GM12875 (cell line): ENCODE measurements around the gene ENPEP.
"Not testable (repeated sequence)": the region's sequence is repeated elsewhere in the genome, so short reads cannot be mapped to it uniquely, and the experiment has no call there.

Experiments
- H3K4me3 ChIP-seq: one replicate; pipeline ENCODE4 v1.5.1; 2011; ENCODE audit warnings: low read depth, low read length, control low read depth
- CTCF ChIP-seq: IDR thresholded peaks from 2 replicates; pipeline ENCODE4 v1.5.1; 2011; ENCODE audit warnings: low read depth, mild to moderate bottlenecking, control low read depth, inconsistent platforms, low read length, moderate library complexity, borderline replicate concordance; ENCODE audit not compliant: insufficient read depth

The ENPEP gene

GRCh38 chr4:110475881-110476818, at the start of gene ENPEP:
Gene ENPEP, plus strand, starts transcription at chr4:110476155. Its CDS starts 260 bp downstream, at chr4:110476415.
- no peak within 1 kb of the TSS for H3K4me3 ChIP-seq
- no peak for TF ChIP-seq CTCF

- H3K4me3 ChIP-seq = not testable (repeated sequence)
Observed at GRCh38 chr4:110431805-110432204, 44.1 kb upstream of the ENPEP start.

- not testable (repeated sequence) for H3K4me3 ChIP-seq
Observed at GRCh38 chr4:110437292-110437691, 38.7 kb upstream of the ENPEP start.

GRCh38 chr4:110439209-110439608, 36.7 kb upstream of the ENPEP start:
- H3K4me3 ChIP-seq = not testable (repeated sequence)

GRCh38 chr4:110442309-110442708, 33.6 kb upstream of the ENPEP start:
- H3K4me3 ChIP-seq = no peak overlapping the region
- no peak for TF ChIP-seq CTCF

GRCh38 chr4:110442788-110443187, 33.2 kb upstream of the ENPEP start:
- no peak overlapping the region for H3K4me3 ChIP-seq
- no peak for TF ChIP-seq CTCF

GRCh38 chr4:110449947-110450346, 26.0 kb upstream of the ENPEP start:
- TF ChIP-seq CTCF = no peak
- no peak overlapping the region for H3K4me3 ChIP-seq

- no peak for TF ChIP-seq CTCF
- no peak overlapping the region for H3K4me3 ChIP-seq
Observed at GRCh38 chr4:110452546-110452945, 23.4 kb upstream of the ENPEP start.

GRCh38 chr4:110454441-110454840, 21.5 kb upstream of the ENPEP start:
- no peak overlapping the region for H3K4me3 ChIP-seq
- TF ChIP-seq CTCF = no peak
